ENCODE data around the gene ISM1. TPM values are rescaled to one million over a fixed set of nuclear protein-coding genes. Genes with fewer than 3 reads are reported as not detected.

ISM1 gene
- total and polyA plus RNA-seq, 2 experiments from 2014 or later = 0.15 to 0.63 TPM

- no peak for TF ChIP-seq ZNF462 (CRISPR knock-in tag; IDR thresholded peaks at IDR 0.05)
These were observed 68.0 kb downstream of the ISM1 start (continued) for GRCh38 chr20:13289031-13289430.

- Histone ChIP-seq H3K4me1 (ENCODE audit: insufficient read depth) (no peaks in the 10 kb centered on the region), H2AFZ (no peak overlapping the region), H3K27ac (ENCODE audit: low read depth) (no peak overlapping the region), H3F3A (replicated peaks; ENCODE audit: low read depth) (no peaks in the 10 kb centered on the region), H3K27me3 (ENCODE audit: insufficient read depth) (no peaks in the 10 kb centered on the region), H3K79me2 (replicated peaks; ENCODE audit: insufficient read depth) (no peaks in the 10 kb centered on the region), H4K20me1 (replicated peaks; ENCODE audit: insufficient read depth) (no peaks in the 10 kb centered on the region), H3K9me2 (ENCODE audit: insufficient read depth) (no peaks in the 10 kb centered on the region), H3K4me2 (no peak overlapping the region), H3K4me3 (no peak overlapping the region), H3K36me3 (ENCODE audit: insufficient read depth) (no peaks in the 10 kb centered on the region)
- Mint-ChIP-seq H3K4me1 (peaks cover 3% of the 10 kb centered on the region; the same call in 2 of the 3 replicates), H3K4me3 (no peak overlapping the region), H3K36me3 (ENCODE audit: low read depth) (peaks cover 3% of the 10 kb centered on the region; the same call in 1 of the 3 replicates), H3K9me3 (no peaks in the 10 kb centered on the region), H3K27me3 (ENCODE audit: insufficient read depth, low read depth, poor library complexity) (peaks cover 4% of the 10 kb centered on the region), H3K27ac (no peak overlapping the region; the same call in 1 of the 2 replicates)
- DNase-seq (ENCODE audit: low spot score) = no peak
- ATAC-seq = no peak
- TF ChIP-seq ZNF114 (CRISPR knock-in tag; IDR thresholded peaks at IDR 0.05) (no peak), STAT1 (IDR thresholded peaks at IDR 0.05; ENCODE audit: unreplicated experiment) (no peak), ETS1 (IDR thresholded peaks at IDR 0.05) (no peak), ZNF462 (CRISPR knock-in tag; IDR thresholded peaks at IDR 0.05) (no peak), NANOG (IDR thresholded peaks at IDR 0.05; ENCODE audit: borderline replicate concordance) (no peak), EZH2phosphoT487 (IDR thresholded peaks at IDR 0.05; ENCODE audit: unreplicated experiment) (no peak)
These were observed 69.7 kb downstream of the ISM1 start for GRCh38 chr20:13290724-13291123.
